Tibial nerve (tissue), 4 donors: ENCODE measurements around the gene PARD3B.

Experiments used
- CTCF ChIP-seq, 5 experiments: fragments of 200-600 bp in 3 of 5; fragments of 450-650 bp in 2 of 5; sonication (generic) in 3 of 5; IDR thresholded peaks; one replicate each; pipeline ENCODE4 v1.5.1; 2016 to 2019; ENCODE audit warnings: antibody characterized with exemption in 5 of 5, mild to moderate bottlenecking in 3 of 5, moderate library complexity in 2 of 5
- EP300 ChIP-seq, 2 donors: sonication (generic); formaldehyde crosslinking; IDR thresholded peaks; one replicate each; pipeline ENCODE4 v1.6.1; 2017; ENCODE audit warnings: antibody characterized with exemption in 2 of 2, mild to moderate bottlenecking in 1 of 2

GRCh38 chr2:204933735-204934374 is 388.6 kb downstream of the PARD3B start:
- TF ChIP-seq EP300 (IDR thresholded peaks at IDR 0.05) = no peak
- no peak for TF ChIP-seq CTCF (IDR thresholded peaks at IDR 0.05)
